ENCODE measurements around the gene TSPAN18.

TSPAN18 gene

GRCh38 chr11:44759743-44760476 is 33.1 kb downstream of the TSPAN18 start:
- DNase-seq (ENCODE audit: low spot score): no peak

GRCh38 chr11:44760477-44760872 is 33.7 kb downstream of the TSPAN18 start:
- DNase-seq (ENCODE audit: low spot score): no peak

- peak; percentile 72 for DNase-seq (ENCODE audit: low spot score)
Measured at GRCh38 chr11:44760917-44761550, 34.3 kb downstream of the TSPAN18 start.

- DNase-seq (ENCODE audit: low spot score): no peak
Measured at GRCh38 chr11:44761551-44761961, 34.8 kb downstream of the TSPAN18 start.

- DNase-seq (ENCODE audit: low spot score): no peak
Measured at GRCh38 chr11:44763121-44763820, 36.5 kb downstream of the TSPAN18 start.

GRCh38 chr11:44764583-44764982 is 37.8 kb downstream of the TSPAN18 start:
- no peak for DNase-seq (ENCODE audit: low spot score)

GRCh38 chr11:44765026-44765595 is 38.3 kb downstream of the TSPAN18 start:
- no peak for DNase-seq (ENCODE audit: low spot score)

GRCh38 chr11:44765676-44766075 is 38.9 kb downstream of the TSPAN18 start:
- DNase-seq (ENCODE audit: low spot score): no peak

- no peak for DNase-seq (ENCODE audit: low spot score)
Measured at GRCh38 chr11:44766112-44766971, 39.6 kb downstream of the TSPAN18 start.

- no peak for DNase-seq (ENCODE audit: low spot score)
Measured at GRCh38 chr11:44766972-44767278, 40.2 kb downstream of the TSPAN18 start.

GRCh38 chr11:44767421-44767820 is 40.7 kb downstream of the TSPAN18 start:
- no peak for DNase-seq (ENCODE audit: low spot score)

- DNase-seq (ENCODE audit: low spot score): no peak
Measured at GRCh38 chr11:44770401-44770800, 43.6 kb downstream of the TSPAN18 start.

- DNase-seq (ENCODE audit: low spot score): no peak
Measured at GRCh38 chr11:44771252-44771734, 44.5 kb downstream of the TSPAN18 start.

- peak; percentile 8 for DNase-seq (ENCODE audit: low spot score)
Measured at GRCh38 chr11:44771841-44772240, 45.1 kb downstream of the TSPAN18 start.

- no peak for DNase-seq (ENCODE audit: low spot score)
Measured at GRCh38 chr11:44773351-44773965, 46.7 kb downstream of the TSPAN18 start.

GRCh38 chr11:44774108-44774507 is 47.3 kb downstream of the TSPAN18 start:
- no peak for DNase-seq (ENCODE audit: low spot score)

- DNase-seq (ENCODE audit: low spot score): no peak
Measured at GRCh38 chr11:44774731-44775130, 48.0 kb downstream of the TSPAN18 start.

- peak; percentile 58 for DNase-seq (ENCODE audit: low spot score)
Measured at GRCh38 chr11:44775366-44775984, 48.7 kb downstream of the TSPAN18 start.

GRCh38 chr11:44775985-44776446 is 49.3 kb downstream of the TSPAN18 start:
- DNase-seq (ENCODE audit: low spot score): no peak

GRCh38 chr11:44776551-44777208 is 49.9 kb downstream of the TSPAN18 start:
- no peak for DNase-seq (ENCODE audit: low spot score)

All from RKO (cell line).